GM11168 (cell line): Measurements from ENCODE around the gene PIM2.

ENCODE experiments used
- in situ Hi-C: fragments of 300-500 bp; cut with MboI; formaldehyde crosslinking; loops from one replicate; pipeline ENCODE4 v1.12.0; 2022; ENCODE audit warnings: low sequenced_read_pairs; ENCODE audit not compliant: unreplicated experiment

PIM2 gene

GRCh38 chrX:48909703-48910294 lies 9.0 kb downstream of the PIM2 start:
- in situ Hi-C loops = loop anchor here (5.0 kb wide), 1 partner anchor 38 kb away; no protein-coding TSS in a partner anchor

- in situ Hi-C loops = no loop called here
Measured at GRCh38 chrX:48908600-48908999, 10.2 kb downstream of the PIM2 start.

DNA sequence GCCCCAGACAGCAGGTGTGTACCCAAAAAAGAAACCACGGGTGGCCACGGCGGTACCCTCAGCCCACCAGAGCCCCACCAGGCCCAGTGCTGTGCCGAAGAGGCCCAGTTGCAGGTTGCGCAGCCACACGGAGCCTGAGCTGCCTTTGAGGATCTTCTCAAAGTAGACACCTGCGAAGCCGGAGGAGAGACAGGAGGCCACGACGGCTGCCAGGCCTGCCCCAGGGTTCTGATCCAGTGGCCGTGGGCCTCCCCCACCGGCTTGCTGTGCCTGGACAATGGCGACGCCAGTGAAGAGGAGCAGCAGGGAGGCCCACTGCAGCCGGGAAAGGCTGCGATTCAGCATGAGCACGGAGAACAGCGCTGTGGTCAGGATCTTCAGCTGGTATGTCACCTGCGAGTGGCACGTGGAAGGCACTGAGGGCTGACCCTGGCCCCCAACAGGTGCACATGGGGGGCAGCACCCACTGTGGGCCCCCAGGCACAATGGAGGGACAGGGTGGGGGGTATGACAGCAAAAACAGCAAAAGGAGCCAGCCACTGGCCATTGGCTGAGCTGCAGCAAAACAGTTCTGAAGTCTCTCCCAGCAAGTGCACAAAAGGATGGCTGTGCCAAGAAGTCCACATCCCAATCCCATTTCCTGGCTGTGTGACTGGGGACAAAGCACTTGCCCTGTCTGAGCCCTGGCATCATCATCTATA lies 13.6 kb downstream of the PIM2 start:
- in situ Hi-C loops = no loop called here

GRCh38 chrX:48904626-48905025 lies 14.2 kb downstream of the PIM2 start:
- in situ Hi-C loops = no loop called here

DNA sequence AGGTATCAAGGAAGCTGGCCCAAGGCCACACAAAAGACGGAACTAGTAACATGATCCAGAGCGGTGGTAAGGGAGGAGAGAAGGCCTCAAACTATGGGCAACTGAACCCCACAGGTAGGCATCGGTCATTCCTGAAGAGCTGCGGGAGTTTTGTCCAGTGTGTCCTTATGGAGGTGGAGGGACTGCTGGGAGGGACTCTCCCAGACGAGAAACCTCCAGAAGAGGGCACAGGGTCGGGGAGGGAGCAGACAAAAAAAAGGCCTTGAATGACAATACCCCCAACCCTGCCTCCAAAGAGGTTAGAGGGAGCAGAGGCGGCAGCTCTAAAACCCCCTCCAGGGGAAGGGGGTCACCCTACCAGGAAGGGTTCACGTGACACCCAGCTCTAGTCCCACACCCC lies 14.6 kb downstream of the PIM2 start:
- in situ Hi-C loops = no loop called here

- in situ Hi-C loops = no loop called here
Measured at GRCh38 chrX:48903290-48903689, 15.5 kb downstream of the PIM2 start.

DNA sequence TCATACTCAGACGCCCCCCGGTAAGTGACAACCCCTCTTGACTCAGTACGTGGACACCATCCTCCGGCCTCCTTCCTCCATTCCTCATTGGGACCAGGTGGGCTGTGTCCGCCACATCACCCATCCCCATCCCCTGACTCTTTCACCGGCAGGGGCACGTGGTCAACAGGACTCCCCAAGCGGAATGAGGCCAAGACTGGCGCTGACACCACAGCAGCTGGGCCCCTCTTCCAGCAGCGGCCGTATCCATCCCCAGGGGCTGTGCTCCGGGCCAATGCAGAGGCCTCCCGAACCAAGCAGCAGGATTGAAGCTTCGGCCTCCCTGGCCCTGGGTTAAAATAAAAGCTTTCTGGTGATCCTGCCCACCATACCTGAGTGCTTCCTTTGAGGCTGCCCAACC lies 16.0 kb downstream of the PIM2 start:
- in situ Hi-C loops = no loop called here

- in situ Hi-C loops = no loop called here
Measured at GRCh38 chrX:48902135-48902534, 16.7 kb downstream of the PIM2 start.

DNA sequence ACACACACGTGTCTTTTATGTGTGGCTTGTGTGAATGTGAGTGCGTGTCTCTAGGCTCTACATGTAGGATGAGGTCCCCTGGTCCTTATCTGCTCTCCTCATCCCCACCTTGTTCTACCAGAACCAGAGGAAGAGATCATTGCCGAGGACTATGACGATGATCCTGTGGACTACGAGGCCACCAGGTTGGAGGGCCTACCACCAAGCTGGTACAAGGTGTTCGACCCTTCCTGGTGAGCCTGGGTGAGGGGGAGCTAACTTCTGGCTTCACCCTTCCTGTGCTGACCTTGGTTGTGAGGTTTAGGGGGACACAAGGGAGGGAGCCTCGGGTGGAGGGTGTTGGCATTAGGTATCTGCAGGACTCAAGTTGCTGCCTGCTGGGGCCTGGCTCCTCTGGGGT lies 17.8 kb downstream of the PIM2 start:
- in situ Hi-C loops = no loop called here

GRCh38 chrX:48899078-48899410 lies 19.8 kb downstream of the PIM2 start:
- in situ Hi-C loops = no loop called here

DNA sequence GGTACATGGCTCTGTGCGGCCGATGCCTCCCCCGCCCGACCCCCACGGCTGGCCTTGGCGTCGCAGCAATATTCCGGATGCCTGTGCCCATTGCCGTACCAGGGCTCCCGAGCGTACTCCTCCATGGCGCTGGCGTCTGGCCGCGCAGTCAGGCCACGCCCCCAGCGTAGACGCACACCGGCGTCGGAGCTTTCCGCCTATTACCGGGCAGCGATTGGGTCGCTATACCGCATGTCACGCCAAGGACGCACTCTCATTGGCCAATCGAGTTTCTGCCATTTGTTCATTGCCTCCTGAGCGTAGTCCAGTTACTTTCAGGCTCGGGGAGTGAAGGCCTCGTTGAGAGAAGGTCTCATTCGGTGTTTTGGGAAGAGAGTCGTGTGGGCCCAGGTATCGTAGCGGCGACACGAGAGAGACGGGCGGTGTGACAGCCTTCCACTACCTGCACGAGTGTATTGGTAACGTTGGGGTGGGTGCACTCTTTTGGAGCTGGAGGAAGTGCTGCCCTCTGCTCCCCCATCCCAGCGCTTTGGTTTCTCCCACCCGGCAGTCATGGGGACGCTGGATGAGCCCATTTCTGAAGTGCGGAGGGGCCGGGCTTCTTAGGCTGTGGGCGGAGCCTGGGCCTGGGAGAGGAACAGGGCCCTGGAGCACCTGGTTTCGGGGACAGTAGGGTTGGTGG lies 21.1 kb downstream of the PIM2 start, which contains the start of the genes PQBP1 and TIMM17B:
TSS of gene PQBP1 (plus strand) at position 306 of the 682 bp plus-strand sequence. CDS start 580 bp downstream, outside the sequence.
TSS of gene TIMM17B (minus strand) at position 144 of the 682 bp plus-strand sequence. CDS start at position 125, 19 bp downstream.
- in situ Hi-C loops = no loop called here

DNA sequence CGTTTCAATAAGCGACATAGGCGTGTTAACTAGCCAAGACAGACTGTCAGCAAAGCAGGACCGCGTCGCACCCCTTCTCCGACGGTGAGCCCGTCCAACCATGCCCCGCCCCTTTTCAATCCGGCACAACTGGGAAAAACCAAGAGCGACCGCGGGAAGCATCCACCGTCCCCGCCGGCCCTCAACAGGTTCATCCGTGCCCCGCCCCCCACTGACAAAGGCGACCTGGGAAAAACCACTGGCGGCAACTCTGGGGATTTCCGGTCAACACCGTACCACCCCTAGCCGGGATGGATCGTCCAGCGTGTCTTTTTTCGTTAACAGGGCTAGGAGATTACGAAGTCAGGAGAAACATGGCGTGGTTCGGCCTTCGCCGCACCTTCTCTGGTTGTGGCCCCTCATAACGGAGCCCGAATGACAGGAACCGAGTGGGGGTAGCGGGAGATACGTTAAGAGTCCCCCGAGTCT lies 21.6 kb downstream of the PIM2 start:
- in situ Hi-C loops = no loop called here

GRCh38 chrX:48896611-48897011 lies 22.2 kb downstream of the PIM2 start:
- in situ Hi-C loops = no loop called here

GRCh38 chrX:48894891-48895290 lies 23.9 kb downstream of the PIM2 start:
- in situ Hi-C loops = no loop called here

DNA sequence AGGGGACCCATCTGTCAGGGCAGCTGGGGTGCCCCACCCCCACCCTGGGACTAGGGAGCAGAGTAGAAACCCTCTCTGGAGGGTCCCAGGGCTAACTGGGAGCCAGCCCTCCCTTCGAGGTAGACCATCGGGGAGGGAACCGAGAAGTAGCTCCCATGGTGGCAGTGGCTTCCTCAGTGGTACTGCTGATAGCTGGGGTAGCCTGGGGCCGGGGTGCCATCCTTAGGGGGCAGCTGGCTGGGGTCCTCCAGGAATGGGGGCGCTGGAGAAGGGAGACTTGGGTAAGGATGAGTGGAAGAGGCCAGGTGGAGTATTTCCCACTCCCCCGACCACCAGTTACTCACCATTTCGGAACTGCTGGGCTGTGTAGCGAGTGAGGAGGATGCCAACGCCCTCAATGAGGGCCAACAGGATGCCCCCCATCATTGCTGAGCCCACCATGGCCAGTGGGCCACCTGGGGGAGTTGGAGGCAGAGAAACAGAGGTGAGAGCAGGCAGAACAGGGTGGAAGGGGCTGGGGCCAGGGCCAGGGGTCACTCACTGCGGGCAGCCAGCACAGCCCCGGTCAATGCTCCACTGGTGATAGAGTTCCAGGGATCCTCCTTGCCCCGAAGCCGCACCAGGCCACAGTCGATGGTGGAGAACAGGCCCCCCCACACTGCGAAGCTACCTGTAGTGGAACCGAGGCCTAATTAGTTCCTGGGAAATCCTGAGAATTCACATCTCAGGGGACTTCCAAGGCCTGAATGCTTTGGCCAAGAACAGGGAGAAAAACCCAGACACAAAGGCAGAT lies 25.1 kb downstream of the PIM2 start:
- in situ Hi-C loops = no loop called here

- in situ Hi-C loops = no loop called here
Measured at GRCh38 chrX:48892896-48893295, 25.9 kb downstream of the PIM2 start.

- in situ Hi-C loops = no loop called here
Measured at GRCh38 chrX:48891402-48892288, 27.2 kb downstream of the PIM2 start.

- in situ Hi-C loops = no loop called here
Measured at GRCh38 chrX:48890934-48891401, 27.9 kb downstream of the PIM2 start.

DNA sequence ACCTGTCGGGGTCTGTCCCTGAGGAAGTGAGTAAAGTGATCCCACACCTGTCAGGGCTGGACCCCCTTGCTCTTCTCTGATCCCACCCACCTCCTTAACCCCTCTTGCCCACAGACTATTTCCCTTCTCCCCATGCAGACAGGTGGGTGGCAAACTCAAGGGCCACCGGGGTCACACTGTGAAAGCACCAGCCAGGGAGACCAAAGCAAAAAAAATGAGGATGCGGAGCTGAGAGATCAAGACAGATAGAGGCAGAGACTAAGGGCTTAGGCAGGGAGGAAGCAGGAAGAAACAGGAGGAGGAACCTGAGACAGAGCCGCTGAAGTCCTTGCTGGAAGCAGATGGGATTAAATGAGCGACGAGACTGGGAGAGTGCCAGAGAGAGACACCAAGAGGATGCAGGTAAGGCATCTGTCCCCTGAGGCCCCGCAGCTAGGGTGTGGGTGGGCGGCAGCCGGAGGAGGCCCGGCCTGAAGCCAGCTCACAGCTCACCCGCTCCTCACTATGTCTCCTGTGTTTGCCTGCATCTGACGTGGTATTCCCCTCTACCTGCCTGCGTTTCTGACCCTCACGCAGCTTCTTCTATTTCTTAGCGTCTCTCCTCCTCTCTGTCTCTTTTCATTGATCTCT lies 28.4 kb downstream of the PIM2 start:
- in situ Hi-C loops = no loop called here
